SU-DHL-6 (cell line): ENCODE results near the gene NEFH.

Experiments
- H2AFZ ChIP-seq: fragments of 200-600 bp; sonication (generic); 2 replicates; pipeline ENCODE4 v1.6.1; 2014; ENCODE audit warnings: low read depth, mild to moderate bottlenecking, moderate library complexity, mixed read lengths, antibody characterized with exemption, low read length; ENCODE audit not compliant: severe bottlenecking
- H3F3A ChIP-seq: fragments of 200-600 bp; shearing (Covaris generic); 2 replicates; pipeline ENCODE4 v1.6.0; 2016; ENCODE audit warnings: antibody characterized with exemption, mild to moderate bottlenecking; ENCODE audit not compliant: insufficient read depth
- H3K27ac ChIP-seq: fragments of 200-600 bp; sonication (generic); 2 replicates; pipeline ENCODE4 v1.5.1; 2016; ENCODE audit warnings: low read depth, mild to moderate bottlenecking, low read length, moderate library complexity, mixed read lengths
- H3K27me3 ChIP-seq: fragments of 200-600 bp; sonication (generic), shearing (Covaris generic); 2 replicates; pipeline ENCODE4 v1.6.0; 2014; ENCODE audit warnings: mild to moderate bottlenecking, low read length
- H3K36me3 ChIP-seq: fragments of 200-600 bp; sonication (generic); 2 replicates; pipeline ENCODE4 v1.6.1; 2014; ENCODE audit warnings: mild to moderate bottlenecking, low read length, mixed read lengths
- H3K4me2 ChIP-seq: fragments of 300-600, 200-600 bp; shearing (Covaris generic), sonication (generic); 2 replicates; pipeline ENCODE4 v1.6.0; 2014; ENCODE audit warnings: low read length, low read depth, mild to moderate bottlenecking; ENCODE audit not compliant: poor library complexity, severe bottlenecking
- H3K4me3 ChIP-seq: fragments of 200-600 bp; sonication (generic); 2 replicates; pipeline ENCODE4 v1.5.1; 2014; ENCODE audit warnings: antibody characterized with exemption, low read length, mild to moderate bottlenecking, mixed read lengths; ENCODE audit not compliant: insufficient read depth, poor library complexity, severe bottlenecking
- H3K79me2 ChIP-seq: fragments of 200-600 bp; sonication (generic); 2 replicates; pipeline ENCODE4 v1.6.1; 2014; ENCODE audit warnings: mild to moderate bottlenecking, low read length, moderate library complexity; ENCODE audit not compliant: insufficient read depth
- H3K9ac ChIP-seq: fragments of 200-600 bp; sonication (generic); 2 replicates; pipeline ENCODE4 v1.7.0; 2014; ENCODE audit warnings: mild to moderate bottlenecking, low read length
- H3K9me2 ChIP-seq: fragments of 200-600 bp; sonication (generic); replicated peaks from 2 replicates; pipeline ENCODE4 v1.6.1; 2014; ENCODE audit warnings: low read length; ENCODE audit not compliant: insufficient read depth
- H3K9me3 ChIP-seq: fragments of 200-600 bp; sonication (generic); 2 replicates; pipeline ENCODE4 v1.6.1; 2014; ENCODE audit warnings: low read length, mixed read lengths; ENCODE audit not compliant: insufficient read depth
- H4K20me1 ChIP-seq: fragments of 200-600 bp; sonication (generic); 2 replicates; pipeline ENCODE4 v1.6.1; 2014; ENCODE audit warnings: low read depth, mild to moderate bottlenecking, antibody characterized with exemption, low read length, moderate library complexity, mixed read lengths
- CTCF ChIP-seq: fragments of 200-600 bp; sonication (generic); IDR thresholded peaks from one replicate; pipeline ENCODE4 v1.5.1; 2017; ENCODE audit warnings: antibody characterized with exemption, mild to moderate bottlenecking, low read length, moderate library complexity; ENCODE audit not compliant: insufficient read depth, poor library complexity, severe bottlenecking
- EZH2phosphoT487 ChIP-seq: fragments of 200-600 bp; sonication (generic), shearing (Covaris generic); conservative IDR thresholded peaks from 2 replicates; pipeline ENCODE4 v1.6.1; 2018; ENCODE audit warnings: mild to moderate bottlenecking, antibody characterized with exemption, low read length, moderate library complexity, mixed read lengths

The NEFH gene, protein sequence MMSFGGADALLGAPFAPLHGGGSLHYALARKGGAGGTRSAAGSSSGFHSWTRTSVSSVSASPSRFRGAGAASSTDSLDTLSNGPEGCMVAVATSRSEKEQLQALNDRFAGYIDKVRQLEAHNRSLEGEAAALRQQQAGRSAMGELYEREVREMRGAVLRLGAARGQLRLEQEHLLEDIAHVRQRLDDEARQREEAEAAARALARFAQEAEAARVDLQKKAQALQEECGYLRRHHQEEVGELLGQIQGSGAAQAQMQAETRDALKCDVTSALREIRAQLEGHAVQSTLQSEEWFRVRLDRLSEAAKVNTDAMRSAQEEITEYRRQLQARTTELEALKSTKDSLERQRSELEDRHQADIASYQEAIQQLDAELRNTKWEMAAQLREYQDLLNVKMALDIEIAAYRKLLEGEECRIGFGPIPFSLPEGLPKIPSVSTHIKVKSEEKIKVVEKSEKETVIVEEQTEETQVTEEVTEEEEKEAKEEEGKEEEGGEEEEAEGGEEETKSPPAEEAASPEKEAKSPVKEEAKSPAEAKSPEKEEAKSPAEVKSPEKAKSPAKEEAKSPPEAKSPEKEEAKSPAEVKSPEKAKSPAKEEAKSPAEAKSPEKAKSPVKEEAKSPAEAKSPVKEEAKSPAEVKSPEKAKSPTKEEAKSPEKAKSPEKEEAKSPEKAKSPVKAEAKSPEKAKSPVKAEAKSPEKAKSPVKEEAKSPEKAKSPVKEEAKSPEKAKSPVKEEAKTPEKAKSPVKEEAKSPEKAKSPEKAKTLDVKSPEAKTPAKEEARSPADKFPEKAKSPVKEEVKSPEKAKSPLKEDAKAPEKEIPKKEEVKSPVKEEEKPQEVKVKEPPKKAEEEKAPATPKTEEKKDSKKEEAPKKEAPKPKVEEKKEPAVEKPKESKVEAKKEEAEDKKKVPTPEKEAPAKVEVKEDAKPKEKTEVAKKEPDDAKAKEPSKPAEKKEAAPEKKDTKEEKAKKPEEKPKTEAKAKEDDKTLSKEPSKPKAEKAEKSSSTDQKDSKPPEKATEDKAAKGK

GRCh38 chr22:29479417-29480261 lies at the start of gene NEFH:
TSS of gene NEFH (plus strand) at chr22:29480218. CDS start at chr22:29480263, 45 bp downstream.
- H3K27ac ChIP-seq, result no peak within 1 kb of the TSS
- no peaks in the 10 kb centered on the region for H3K79me2 ChIP-seq
- H2AFZ ChIP-seq, result no peak within 1 kb of the TSS
- TF ChIP-seq CTCF (no peak), EZH2phosphoT487 (no peak)
- H4K20me1 ChIP-seq, result no peaks in the 10 kb centered on the region
- no peaks in the 10 kb centered on the region for H3K9me2 ChIP-seq
- H3K36me3 ChIP-seq, result no peaks in the 10 kb centered on the region
- H3K4me3 ChIP-seq, result no peak within 1 kb of the TSS
- H3K9me3 ChIP-seq, result no peaks in the 10 kb centered on the region
- H3K27me3 ChIP-seq, result no peaks in the 10 kb centered on the region
- no peak within 1 kb of the TSS for H3K9ac ChIP-seq
- H3F3A ChIP-seq, result no peaks in the 10 kb centered on the region
- H3K4me2 ChIP-seq, result no peak within 1 kb of the TSS

DNA sequence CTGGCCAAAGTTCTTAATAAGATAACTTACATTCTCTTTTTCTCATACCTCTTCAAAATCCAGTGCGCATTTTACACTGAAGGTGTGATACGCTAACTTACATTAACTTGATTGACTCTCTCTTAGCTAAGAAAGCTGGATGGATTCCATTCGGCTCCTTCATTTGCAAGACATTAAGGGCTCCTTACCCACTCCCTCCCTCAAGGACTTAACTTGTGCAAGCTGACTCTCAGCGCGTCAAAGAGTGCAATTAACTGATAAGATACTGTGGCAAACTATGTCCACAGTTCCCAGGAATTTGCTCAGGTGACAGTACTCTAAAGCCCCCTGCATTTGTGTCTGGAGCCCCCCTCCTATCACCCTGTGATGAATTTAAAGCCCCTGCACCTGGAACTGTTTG lies 48.0 kb upstream of the NEFH start:
- no peaks in the 10 kb centered on the region for H3F3A ChIP-seq
- no peak overlapping the region for H2AFZ ChIP-seq
- H3K27ac ChIP-seq, result no peak overlapping the region
- no peak overlapping the region for H3K9ac ChIP-seq
- no peaks in the 10 kb centered on the region for H3K36me3 ChIP-seq
- H3K9me3 ChIP-seq, result no peaks in the 10 kb centered on the region
- no peaks in the 10 kb centered on the region for H3K9me2 ChIP-seq
- H4K20me1 ChIP-seq, result no peaks in the 10 kb centered on the region
- no peaks in the 10 kb centered on the region for H3K79me2 ChIP-seq
- no peak overlapping the region for H3K4me2 ChIP-seq
- H3K4me3 ChIP-seq, result no peak overlapping the region
- H3K27me3 ChIP-seq, result no peaks in the 10 kb centered on the region
- no peak for TF ChIP-seq EZH2phosphoT487
- TF ChIP-seq CTCF, result no peak

GRCh38 chr22:29433856-29434255 lies 46.2 kb upstream of the NEFH start:
- Histone ChIP-seq H3K9me3 (no peaks in the 10 kb centered on the region), H3K4me2 (no peak overlapping the region), H2AFZ (no peak overlapping the region), H3F3A (no peaks in the 10 kb centered on the region), H3K9ac (no peak overlapping the region), H3K79me2 (no peaks in the 10 kb centered on the region), H4K20me1 (no peaks in the 10 kb centered on the region), H3K4me3 (no peak overlapping the region), H3K27me3 (no peaks in the 10 kb centered on the region), H3K36me3 (no peaks in the 10 kb centered on the region), H3K9me2 (no peaks in the 10 kb centered on the region), H3K27ac (no peak overlapping the region)
- no peak for TF ChIP-seq EZH2phosphoT487
